IPS-NIHi7 (cell line): ENCODE measurements around the gene NDUFV2.
"Not testable (repeated sequence)": the region's sequence is repeated elsewhere in the genome, so short reads cannot be mapped to it uniquely, and the experiment has no call there.

Source experiments
- DNase-seq: peaks from one replicate; pipeline ENCODE4 v3.0.0; 2012; ENCODE audit warnings: mixed read lengths; ENCODE audit errors: extremely low spot score

The NDUFV2 gene

GRCh38 chr18:9091066-9091476, 11.4 kb upstream of the NDUFV2 start:
- no peak for DNase-seq

- no peak for DNase-seq
Observed at GRCh38 chr18:9092665-9093064, 9.8 kb upstream of the NDUFV2 start.

DNA sequence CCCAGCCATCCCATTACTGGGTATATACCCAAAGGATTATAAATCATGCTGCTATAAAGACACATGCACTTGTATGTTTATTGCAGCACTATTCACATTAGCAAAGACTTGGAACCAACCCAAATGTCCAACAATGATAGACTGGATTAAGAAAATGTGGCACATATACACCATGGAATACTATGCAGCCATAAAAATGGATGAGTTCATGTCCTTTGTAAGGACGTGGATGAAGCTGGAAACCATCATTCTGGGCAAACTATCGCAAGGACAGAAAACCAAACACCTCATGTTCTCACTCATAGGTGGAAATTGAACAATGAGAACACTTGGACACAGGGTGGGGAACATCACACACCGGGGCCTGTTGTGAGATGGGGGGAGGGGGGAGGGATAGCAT, 9.4 kb upstream of the NDUFV2 start:
- DNase-seq: not testable (repeated sequence)

GRCh38 chr18:9094307-9095226, 7.9 kb upstream of the NDUFV2 start:
- DNase-seq: no peak

GRCh38 chr18:9095297-9096006, 7.0 kb upstream of the NDUFV2 start:
- DNase-seq: no peak

- no peak for DNase-seq
Observed at GRCh38 chr18:9096007-9096371, 6.5 kb upstream of the NDUFV2 start.

DNA sequence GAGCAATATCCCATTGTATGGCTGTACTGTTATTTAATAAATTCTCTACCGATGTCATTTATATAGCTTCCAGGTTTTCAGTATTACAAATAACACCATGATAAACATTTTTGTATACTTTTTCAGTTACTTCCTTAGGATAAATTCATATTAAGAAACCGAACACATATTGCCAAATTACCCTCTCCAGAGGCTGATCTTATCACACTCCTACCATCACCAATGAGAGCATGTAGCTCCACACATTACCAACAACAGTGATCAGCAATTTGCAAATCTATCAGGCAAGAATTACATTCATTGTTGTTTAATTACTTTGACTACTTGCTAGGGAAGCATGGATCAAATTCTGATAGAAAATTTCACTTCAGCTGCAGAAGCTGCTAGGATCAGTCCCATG, 5.8 kb upstream of the NDUFV2 start:
- no peak for DNase-seq

DNA sequence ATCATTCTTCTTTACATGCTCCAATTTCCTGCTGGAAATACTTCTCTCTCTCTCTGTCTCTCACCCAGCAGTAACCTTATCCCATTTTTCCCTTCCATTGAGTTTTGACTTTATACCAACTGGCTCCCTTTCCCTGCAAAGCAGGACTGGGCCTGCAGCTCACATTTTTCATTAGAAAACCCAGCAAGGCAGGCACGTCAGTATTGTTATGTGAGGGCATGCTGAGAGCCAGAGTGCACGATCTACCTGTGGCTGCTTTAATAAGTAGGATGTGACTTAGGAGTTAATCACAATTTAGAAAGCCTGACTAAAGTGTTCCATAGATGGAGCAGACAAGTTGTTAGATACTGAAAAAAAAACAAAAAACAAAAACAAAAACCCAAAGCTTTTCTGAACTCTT, 5.2 kb upstream of the NDUFV2 start:
- no peak for DNase-seq

DNA sequence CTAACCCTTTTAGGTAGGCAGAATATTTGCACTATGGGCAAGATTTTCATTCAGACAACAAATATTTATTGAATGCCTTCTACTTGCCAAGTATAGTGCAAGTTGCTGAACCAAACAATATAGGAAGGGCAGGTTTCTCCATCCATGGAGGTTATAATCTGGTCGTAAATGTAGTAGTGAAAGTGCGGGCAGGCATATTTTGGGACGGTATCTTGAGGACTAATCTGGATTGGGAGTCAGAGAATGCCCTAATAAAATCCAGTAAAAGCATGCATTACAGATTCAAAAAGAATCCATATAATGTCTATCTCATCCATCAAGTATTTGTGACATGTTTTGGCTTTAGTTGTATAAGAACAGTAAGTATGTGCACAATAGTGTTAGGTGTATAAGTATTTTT, 1.7 kb upstream of the NDUFV2 start:
- no peak for DNase-seq

DNA sequence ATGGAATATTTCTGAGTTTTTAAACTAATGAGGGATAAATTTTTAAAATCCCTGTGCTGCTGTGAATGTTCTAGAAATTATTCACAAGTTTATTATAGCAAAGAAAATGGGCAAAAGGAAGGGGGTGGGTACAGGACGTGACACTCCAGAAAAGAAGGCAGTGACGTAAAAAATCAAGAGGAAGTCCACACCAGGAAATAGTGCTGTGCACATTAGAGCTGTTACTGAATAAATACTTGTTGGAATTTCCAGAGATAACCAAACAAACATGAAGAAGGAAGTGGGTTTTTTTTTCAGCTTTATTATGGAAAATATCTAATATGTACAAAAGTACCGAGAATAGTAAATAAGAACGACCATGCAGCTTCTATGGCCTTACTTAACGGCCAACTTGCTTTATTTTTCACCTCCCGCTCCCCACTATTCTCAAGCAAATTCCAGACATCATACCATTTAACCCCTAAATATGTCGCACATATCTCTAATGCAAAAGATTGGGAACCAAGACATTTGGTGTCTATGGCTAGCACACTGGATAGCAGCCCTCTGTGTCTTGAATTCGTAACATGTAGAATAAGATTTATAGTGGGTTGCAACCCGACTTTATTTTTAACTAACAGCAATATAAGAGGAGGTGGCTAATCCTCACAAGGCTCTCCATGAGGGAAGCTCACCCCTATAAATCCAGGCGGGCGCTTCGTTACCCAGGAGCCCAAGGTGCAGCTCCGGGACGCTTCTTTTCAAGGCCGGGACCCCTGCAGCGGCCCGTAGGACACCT, 580 bp upstream of the NDUFV2 start:
- DNase-seq: no peak

GRCh38 chr18:9103376-9103873, 926 bp downstream of the NDUFV2 start:
- no peak for DNase-seq

DNA sequence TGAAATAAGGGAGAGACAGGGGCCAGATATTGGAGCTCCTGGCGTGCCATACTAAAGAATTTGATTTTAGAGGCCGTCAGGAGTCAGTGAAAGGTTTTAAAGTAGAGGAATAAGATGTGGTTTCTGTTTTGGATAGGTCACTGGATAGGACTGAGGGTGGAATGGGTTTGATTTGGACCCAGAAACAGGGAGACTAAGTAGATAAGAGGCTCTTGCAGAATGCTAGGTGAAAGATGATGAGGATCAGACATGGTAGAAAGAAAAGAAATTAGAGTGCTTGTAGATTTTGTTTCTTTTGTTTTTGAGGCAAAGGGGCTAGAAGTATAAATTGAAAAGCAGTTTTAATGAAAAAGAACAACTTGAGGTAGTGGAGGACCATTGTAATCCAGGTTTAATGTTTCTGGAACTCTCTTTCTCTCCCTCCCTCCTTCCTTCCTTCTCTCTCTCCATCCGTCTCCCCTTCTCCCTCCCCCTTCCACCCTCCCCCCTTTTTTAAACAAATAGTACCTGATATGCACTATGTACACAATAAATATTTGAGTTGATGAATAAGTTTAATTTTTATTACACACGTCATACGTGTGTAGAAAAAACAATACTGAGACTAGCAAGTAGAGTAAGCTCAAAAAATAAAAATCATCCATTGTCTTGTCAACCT, 1.9 kb downstream of the NDUFV2 start:
- no peak for DNase-seq

- DNase-seq: no peak
Observed at GRCh38 chr18:9105420-9105819, 2.9 kb downstream of the NDUFV2 start.

- DNase-seq: no peak
Observed at GRCh38 chr18:9106094-9106493, 3.6 kb downstream of the NDUFV2 start.

DNA sequence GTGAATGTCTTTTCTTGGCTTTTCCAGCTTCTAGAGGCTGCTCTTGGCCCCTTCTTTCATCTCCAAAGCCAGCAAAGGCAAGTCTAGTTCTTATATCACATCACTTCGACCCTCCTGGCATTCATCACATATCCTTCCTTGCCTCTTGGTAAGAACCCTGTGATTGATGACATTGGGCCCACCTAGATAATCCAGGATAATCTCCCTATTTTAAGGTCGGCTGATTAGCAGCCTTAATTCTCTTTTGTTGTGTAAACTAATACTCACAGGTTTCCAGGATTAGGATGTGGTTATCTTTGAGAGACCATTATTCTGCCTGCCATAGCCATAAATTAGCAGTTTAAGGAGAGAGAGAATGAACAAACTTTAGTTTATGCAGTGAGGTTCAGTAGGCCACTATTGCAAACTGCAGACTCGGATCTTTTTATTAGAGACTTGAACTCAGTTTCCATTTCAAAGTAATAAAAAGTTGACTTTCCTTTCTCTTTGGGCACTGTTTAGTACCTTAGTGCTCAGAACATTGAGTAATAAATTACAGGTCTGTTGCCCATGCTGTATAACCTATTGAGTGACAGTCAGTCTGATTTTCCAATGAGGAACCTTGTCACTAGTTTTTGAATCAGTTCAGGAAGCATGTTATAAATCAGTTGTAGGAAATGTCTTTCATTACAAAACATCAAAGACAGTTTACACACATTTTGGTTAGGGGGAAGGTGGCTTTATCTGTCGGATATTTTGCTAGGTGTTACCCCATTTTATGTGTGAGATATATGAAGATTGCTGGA, 4.5 kb downstream of the NDUFV2 start:
- no peak for DNase-seq

GRCh38 chr18:9108911-9109310, 6.4 kb downstream of the NDUFV2 start:
- DNase-seq: no peak

GRCh38 chr18:9109523-9109922, 7.0 kb downstream of the NDUFV2 start:
- no peak for DNase-seq

DNA sequence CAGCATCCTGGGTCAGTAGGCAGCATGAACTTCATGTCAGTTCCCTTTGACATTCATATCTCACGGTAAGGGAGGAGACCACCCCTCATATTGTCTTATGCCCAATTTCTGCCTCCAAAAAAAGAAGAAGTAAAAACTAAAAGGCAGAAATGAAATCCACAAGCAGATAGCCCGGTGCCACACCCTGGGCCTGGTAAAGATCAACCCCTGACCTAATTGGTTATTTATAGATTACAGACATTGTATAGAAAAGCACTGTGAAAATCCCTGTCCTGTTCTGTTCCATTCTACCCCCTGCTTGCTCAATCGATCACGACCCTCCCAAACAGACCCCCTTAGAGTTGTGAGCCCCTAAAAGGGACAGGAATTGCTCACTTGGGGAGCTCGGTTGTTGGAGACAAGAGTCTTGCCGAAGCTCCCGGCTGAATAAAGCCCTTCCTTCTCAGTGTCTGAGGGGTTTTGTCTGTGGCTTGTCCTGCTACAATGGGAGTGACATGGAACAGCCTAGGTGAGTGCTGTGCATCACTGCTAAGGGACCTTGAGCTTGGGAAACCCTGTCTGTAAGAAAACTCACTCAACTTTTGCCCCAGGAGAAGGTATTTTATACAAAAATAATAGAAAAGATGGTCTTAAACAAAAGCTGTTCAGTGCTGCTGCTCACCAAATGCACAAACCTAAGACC, 11.1 kb downstream of the NDUFV2 start:
- no peak for DNase-seq

- no peak for DNase-seq
Observed at GRCh38 chr18:9115984-9116383, 13.5 kb downstream of the NDUFV2 start.
